B cell (primary cell): Measurements from ENCODE around the gene DEPDC1B.

ENCODE experiments used
- CTCF ChIP-seq: fragments of 200-600 bp; IDR thresholded peaks from one replicate; pipeline ENCODE4 v1.8.0; 2022; ENCODE audit warnings: antibody characterized with exemption, mild to moderate bottlenecking
- EZH2 ChIP-seq: IDR thresholded peaks from 2 replicates; pipeline ENCODE4 v1.6.1; 2012; ENCODE audit warnings: borderline replicate concordance, low read depth, mild to moderate bottlenecking, moderate library complexity, low read length; ENCODE audit not compliant: insufficient read depth, poor library complexity, severe bottlenecking

GRCh38 chr5:60744682-60745081 lies 44.7 kb upstream of the DEPDC1B start:
- no peak for TF ChIP-seq CTCF
- no peak for TF ChIP-seq EZH2
